HFFc6 (cell line): Measurements from ENCODE around the gene TAF12. TPM values are rescaled to one million over a fixed set of nuclear protein-coding genes. Genes with fewer than 3 reads are reported as not detected.
"Not testable (repeated sequence)": the region's sequence is repeated elsewhere in the genome, so short reads cannot be mapped to it uniquely, and the experiment has no call there.

Experiments used
- DNase-seq: peaks from one replicate; pipeline ENCODE4 v3.0.0-alpha.2; 2018
- H3K27ac Mint-ChIP-seq: 2 replicates; pipeline ENCODE4 v1.8.0; 2020; ENCODE audit warnings: mild to moderate bottlenecking, mixed read lengths
- H3K27me3 Mint-ChIP-seq: 2 replicates; pipeline ENCODE4 v1.8.0; 2021; ENCODE audit warnings: mild to moderate bottlenecking, moderate library complexity, mixed read lengths; ENCODE audit not compliant: insufficient read depth
- H3K36me3 Mint-ChIP-seq: 2 replicates; pipeline ENCODE4 v1.8.0; 2021; ENCODE audit warnings: low read depth, mixed read lengths
- H3K4me1 Mint-ChIP-seq: 2 replicates; pipeline ENCODE4 v1.8.0; 2020; ENCODE audit warnings: low read depth, mixed read lengths
- H3K4me3 Mint-ChIP-seq: 2 replicates; pipeline ENCODE4 v1.8.0; 2020; ENCODE audit warnings: mild to moderate bottlenecking, moderate library complexity, mixed read lengths
- H3K9me3 Mint-ChIP-seq: 2 replicates; pipeline ENCODE4 v1.8.0; 2020; ENCODE audit warnings: mild to moderate bottlenecking, mixed read lengths
- total RNA-seq, 6 experiments: library from RNA; stranded (reverse); fragmentation: NEBNext Ultra II Directional; extraction: Animal tissue kit (Norgen Biotek cat#: 25700); gene quantifications; 2 replicates in 1 of 6; 3 replicates in 5 of 6; pipeline ENCODE4 v1.2.3, GENCODE V29; 2021
- TF ChIP-seq, protein P1 (sequence below): fragments of 200-600 bp; sonication (generic); IDR thresholded peaks from 2 replicates; pipeline ENCODE4 v1.5.0; 2021; ENCODE audit warnings: antibody characterized with exemption, mild to moderate bottlenecking

TAF12 gene
- total RNA-seq, 6 experiments from 2014 or later: 32.0 to 40.7 (median 35.9) TPM

- H3K4me3 Mint-ChIP-seq: no peak overlapping the region
- peak overlapping the region; percentile 86 for H3K27ac Mint-ChIP-seq
- DNase-seq: peak; percentile 76
- H3K36me3 Mint-ChIP-seq: 0 out of 2 replicates have a peak, but pooled peaks cover 9% of the 10 kb centered on the region
- peaks cover 20% of the 10 kb centered on the region for H3K4me1 Mint-ChIP-seq
- TF ChIP-seq, protein P1, sequence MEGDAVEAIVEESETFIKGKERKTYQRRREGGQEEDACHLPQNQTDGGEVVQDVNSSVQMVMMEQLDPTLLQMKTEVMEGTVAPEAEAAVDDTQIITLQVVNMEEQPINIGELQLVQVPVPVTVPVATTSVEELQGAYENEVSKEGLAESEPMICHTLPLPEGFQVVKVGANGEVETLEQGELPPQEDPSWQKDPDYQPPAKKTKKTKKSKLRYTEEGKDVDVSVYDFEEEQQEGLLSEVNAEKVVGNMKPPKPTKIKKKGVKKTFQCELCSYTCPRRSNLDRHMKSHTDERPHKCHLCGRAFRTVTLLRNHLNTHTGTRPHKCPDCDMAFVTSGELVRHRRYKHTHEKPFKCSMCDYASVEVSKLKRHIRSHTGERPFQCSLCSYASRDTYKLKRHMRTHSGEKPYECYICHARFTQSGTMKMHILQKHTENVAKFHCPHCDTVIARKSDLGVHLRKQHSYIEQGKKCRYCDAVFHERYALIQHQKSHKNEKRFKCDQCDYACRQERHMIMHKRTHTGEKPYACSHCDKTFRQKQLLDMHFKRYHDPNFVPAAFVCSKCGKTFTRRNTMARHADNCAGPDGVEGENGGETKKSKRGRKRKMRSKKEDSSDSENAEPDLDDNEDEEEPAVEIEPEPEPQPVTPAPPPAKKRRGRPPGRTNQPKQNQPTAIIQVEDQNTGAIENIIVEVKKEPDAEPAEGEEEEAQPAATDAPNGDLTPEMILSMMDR: peak; percentile 85
- H3K9me3 Mint-ChIP-seq: no peaks in the 10 kb centered on the region
- H3K27me3 Mint-ChIP-seq: peaks cover 7% of the 10 kb centered on the region; the same call in 1 of the 2 replicates
Measured at GRCh38 chr1:28602536-28603439, 40.1 kb downstream of the TAF12 start.

DNA sequence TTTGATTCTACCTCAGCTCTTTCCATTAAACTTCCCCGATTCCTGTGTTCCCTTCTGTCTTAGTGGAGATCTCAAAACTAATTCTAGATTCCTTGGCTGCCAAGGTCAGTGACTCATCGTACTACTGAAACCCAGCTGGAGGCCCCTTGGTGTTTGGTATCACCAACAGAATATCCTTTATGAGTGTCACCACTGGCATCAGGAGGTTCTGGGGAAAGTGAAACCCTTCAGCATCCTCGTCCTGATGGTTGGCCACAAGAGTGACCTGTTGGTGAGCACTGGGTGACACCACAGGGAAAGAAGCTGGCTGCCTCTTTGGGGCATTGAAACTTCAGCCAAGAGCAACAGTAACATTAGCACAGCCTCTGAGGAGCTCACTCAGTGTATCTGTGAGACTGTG lies 41.2 kb downstream of the TAF12 start:
- H3K36me3 Mint-ChIP-seq: 0 out of 2 replicates have a peak, but pooled peaks cover 9% of the 10 kb centered on the region
- TF ChIP-seq, protein P1: no peak
- peak; percentile 92 for DNase-seq
- H3K27ac Mint-ChIP-seq: peak overlapping the region; percentile 86
- H3K9me3 Mint-ChIP-seq: no peaks in the 10 kb centered on the region
- peaks cover 20% of the 10 kb centered on the region for H3K4me1 Mint-ChIP-seq
- peaks cover 7% of the 10 kb centered on the region for H3K27me3 Mint-ChIP-seq
- H3K4me3 Mint-ChIP-seq: peak overlapping the region; percentile 72

DNA sequence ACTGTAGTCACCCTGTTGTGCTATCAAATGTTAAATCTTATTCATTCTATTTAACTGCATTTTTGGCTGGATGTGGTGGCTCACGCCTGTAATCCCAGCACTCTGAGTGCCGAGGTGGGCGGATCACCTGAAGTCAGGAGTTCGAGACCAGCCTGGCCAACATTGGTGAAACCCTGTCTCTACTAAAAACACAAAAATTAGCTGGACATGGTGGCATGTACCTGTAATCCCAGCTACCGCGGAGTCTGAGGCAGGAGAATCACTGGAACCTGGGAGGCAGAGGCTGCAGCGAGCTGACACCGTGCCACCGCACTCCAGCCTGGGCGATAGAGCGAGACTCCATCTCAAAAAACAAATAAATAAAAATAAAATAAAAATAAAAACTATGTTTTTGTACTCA lies 46.6 kb downstream of the TAF12 start:
- H3K4me3 Mint-ChIP-seq, H3K4me1 Mint-ChIP-seq, DNase-seq, H3K9me3 Mint-ChIP-seq, H3K27ac Mint-ChIP-seq, H3K36me3 Mint-ChIP-seq: not testable (repeated sequence)
- H3K27me3 Mint-ChIP-seq: peaks cover 12% of the 10 kb centered on the region

DNA sequence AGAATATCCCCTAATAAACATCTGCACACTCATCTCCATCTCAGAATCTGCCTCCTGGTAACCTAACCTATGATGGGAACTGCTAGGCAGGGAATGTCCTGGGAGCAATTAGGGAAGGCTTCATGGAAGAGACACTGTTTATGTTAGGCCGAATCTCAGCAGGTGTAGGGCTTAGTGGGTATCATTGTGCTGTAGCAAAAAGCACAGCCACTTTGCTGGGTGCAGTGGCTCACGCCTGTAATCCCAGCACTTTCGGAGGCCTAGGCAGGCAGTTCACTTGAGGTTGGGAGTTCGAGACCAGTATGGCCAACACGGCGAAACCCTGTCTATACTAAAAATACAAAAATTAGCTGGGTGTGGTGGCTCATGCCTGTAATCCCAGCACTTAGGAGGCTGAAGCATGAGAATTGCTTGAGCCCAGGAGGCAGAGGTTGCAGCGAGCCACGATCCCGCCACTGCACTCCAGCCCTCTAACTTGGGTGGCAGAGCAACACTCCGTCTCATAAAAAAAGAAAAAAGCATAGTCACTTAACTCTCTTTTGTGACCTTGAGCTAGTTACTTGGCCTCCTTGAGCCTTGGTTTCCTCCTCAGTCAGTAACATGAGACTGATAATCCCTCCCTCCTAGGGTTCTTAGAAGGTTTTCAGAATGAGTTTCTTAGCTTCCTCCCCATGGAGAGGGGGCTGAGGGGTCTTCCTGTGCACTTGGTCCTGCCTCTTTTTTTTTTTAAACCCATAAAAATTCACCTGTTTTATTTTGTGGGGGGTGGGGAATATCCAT lies 47.3 kb downstream of the TAF12 start:
- Mint-ChIP-seq H3K36me3 (peaks cover 9% of the 10 kb centered on the region; the same call in 1 of the 2 replicates), H3K27me3 (peaks cover 12% of the 10 kb centered on the region), H3K9me3 (no peaks in the 10 kb centered on the region), H3K4me1 (no peaks in the 10 kb centered on the region), H3K27ac (no peak overlapping the region), H3K4me3 (no peak overlapping the region)
- DNase-seq: no peak
- TF ChIP-seq, protein P1: no peak

DNA sequence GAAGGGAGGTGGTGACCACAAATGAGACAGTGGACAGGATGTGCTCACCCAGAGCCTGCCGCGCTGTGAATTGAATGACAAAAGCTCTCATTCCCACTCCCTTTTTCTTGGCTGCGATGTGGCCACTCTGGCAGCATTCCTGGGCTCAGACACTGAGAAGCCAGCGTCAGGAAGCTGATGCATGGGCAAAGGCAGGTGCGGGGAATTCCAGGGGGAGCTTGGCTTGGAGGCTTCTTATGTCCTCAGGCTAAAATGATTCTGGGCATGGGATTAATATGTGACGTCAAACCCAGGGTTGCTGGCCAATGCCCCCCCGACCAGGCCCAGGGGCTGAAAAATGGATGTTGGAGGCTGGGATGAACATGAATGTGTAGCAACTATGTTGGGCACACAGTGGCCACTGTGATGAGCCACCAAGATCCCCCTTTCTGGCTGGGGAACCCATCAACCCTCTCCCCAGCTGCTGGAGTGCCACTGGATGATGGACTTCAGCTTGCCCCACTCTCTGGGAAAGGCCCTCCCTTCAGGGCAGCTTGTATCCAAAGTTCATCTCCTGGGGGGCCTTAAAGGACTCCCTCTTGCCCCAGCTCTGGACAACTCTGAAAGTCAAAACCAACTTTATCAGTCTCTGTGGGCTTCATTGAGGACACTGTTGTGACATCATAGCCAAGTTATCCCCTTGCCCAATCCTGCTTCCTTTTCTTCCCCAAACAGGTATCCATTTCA lies 48.0 kb downstream of the TAF12 start:
- DNase-seq, H3K4me3 Mint-ChIP-seq, H3K36me3 Mint-ChIP-seq, H3K27ac Mint-ChIP-seq, H3K4me1 Mint-ChIP-seq, H3K9me3 Mint-ChIP-seq: not testable (repeated sequence)
- H3K27me3 Mint-ChIP-seq: peaks cover 12% of the 10 kb centered on the region

DNA sequence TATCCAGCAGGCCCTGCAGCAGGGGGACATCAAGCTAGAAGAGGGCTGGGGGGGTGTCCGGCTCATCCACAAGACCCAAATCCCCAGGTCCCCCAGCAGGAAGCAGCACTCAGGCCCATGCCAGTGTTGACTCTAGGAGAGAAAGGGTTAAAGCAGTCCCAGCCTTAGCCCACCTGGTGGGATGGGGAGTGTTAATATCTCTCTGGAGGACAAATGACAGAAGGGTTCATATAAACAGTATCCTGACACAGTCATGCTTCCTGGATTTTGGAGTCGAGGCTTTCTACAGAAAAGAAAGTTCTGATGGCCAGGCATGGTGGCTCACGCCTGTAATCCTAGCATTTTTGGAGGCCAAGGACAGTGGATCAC lies 48.9 kb downstream of the TAF12 start:
- H3K4me3 Mint-ChIP-seq, H3K27ac Mint-ChIP-seq, H3K9me3 Mint-ChIP-seq, H3K36me3 Mint-ChIP-seq, H3K4me1 Mint-ChIP-seq, DNase-seq: not testable (repeated sequence)
- peaks cover 12% of the 10 kb centered on the region for H3K27me3 Mint-ChIP-seq
